Measurements from ENCODE around the gene TP63.

GRCh38 chr3:189727898-189728297 lies 96.7 kb downstream of the TP63 start:
- TF ChIP-seq CTCF (IDR thresholded peaks at IDR 0.05; ENCODE audit: insufficient read depth, low read length) (no peak), POLR2AphosphoS5 (IDR thresholded peaks at IDR 0.05; ENCODE audit: low read depth) (no peak), SPI1 (IDR thresholded peaks at IDR 0.05; ENCODE audit: borderline replicate concordance, low read depth) (no peak)
